GM21529 (cell line): ENCODE data around the gene PAX8.
A peak's percentile ranks its signal among the peaks of the same experiment; 100 is the strongest.

Experiments
- ATAC-seq: cut with Tn5 transposase; IDR thresholded peaks from one replicate; pipeline ENCODE4 v1.9.1; 2021; ENCODE audit not compliant: unreplicated experiment

Gene PAX8

DNA sequence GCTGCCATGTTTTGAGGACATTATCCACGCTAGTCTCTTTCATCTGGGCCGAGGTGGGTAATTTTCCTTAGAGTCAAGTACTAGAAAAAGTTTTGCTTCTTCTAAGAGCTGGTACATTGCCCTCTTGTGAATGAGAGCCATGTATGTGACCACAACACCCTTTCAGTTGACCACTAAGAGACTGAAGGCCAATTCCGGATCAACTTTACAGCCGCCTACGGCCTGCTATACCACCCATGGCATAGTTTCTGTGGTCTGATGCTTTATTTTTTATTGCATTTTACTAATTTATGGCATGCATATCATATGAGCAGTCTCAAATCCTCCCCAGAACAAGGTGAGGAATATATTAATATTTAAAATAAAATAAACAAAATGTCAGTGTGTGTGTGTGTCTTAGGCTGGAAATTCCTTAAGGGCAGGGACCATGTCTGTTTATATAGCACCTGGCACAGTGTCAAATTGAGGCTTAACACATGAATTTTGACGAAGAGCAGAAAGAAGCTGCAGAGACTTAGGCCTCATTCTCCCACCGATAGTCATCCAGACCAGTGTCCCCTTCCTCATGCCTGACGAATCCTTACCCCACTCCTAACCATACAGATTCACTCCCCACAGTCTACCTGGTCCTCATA lies 69.6 kb downstream of the PAX8 start:
- no peak for ATAC-seq

DNA sequence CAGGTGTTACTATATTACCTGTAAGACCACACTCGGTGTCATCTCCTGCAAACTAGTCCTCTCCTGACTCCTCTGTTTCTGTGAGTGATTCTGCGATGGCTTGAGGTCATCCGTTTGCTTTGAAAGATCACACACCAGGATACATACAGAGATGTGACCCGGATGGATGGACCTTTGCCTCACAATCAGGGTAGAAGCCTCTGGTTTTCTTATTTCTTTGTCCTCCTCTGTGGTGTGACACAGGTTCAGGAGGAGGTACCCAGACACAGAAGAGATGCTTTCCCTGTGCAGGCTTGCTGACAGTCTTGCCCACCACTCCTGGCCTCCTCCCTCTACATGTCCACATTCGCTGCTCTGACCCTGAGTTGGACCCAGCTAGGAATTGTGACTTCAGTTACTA lies 70.3 kb downstream of the PAX8 start:
- no peak for ATAC-seq

DNA sequence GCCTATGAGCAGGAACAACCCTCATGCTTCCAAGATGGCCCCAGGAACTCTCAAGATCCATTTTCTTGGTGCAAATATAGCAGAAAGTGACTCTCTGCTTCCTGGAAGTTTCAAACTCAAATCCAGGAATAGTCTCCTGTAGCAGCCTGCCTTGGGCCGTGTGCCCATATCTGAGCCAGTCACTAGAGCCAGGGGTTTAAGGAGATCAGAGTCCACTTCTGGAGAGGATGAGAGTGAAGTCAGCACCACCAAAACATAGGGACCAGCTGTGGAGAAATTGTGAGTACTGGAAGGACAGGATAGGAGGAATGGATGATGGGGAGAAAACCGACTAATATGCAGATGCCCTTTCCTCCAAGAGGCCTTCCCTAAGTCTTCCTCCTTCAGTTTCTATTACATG lies 71.7 kb downstream of the PAX8 start:
- no peak for ATAC-seq

GRCh38 chr2:113206251-113206650 lies 72.5 kb downstream of the PAX8 start:
- ATAC-seq, result no peak

DNA sequence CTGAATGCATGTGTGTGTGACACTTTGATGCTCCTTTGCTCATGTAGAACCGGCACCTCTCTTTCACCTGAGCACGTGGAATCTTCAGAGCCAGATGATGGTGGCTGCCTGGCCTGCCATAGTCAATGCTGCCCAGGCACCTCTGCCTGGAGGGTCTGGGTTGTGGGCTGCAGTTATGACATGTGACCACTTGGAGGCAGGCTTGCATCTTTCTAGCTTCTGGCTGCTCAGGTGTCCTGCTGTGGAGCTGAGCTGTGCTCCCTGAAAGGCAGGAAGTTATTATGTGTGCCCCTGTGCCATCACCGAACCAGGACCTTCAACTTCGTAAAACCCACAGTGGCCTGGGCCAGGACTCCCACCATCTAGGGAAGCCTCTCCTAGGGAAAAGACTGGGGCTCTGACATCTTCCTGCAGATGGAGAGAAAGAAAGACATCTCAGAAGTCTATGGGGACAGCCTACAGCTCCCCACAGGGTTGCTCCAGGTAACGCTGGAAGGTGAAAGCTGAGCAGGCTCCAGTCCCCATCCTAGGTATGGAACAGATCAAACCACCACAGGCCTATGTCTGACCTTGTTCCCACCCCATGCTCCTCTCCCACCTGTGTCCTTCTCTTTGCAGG lies 74.7 kb downstream of the PAX8 start:
- ATAC-seq, result peak; percentile 82

DNA sequence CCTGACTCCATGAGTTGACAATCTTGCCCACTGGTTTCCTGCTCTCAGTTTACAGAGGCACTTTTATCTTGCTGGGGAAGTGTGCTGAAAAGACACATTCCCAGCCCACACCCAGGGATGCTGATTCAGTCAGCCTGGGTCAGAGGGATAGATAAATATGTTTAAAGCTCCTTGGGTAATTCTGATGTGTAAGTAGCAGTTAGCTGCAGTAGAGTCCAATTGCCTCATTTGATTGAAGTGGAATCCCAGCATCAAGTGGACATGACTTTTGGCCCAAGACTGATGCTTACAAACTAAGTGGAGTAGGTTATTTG lies 75.5 kb downstream of the PAX8 start:
- ATAC-seq, result no peak

DNA sequence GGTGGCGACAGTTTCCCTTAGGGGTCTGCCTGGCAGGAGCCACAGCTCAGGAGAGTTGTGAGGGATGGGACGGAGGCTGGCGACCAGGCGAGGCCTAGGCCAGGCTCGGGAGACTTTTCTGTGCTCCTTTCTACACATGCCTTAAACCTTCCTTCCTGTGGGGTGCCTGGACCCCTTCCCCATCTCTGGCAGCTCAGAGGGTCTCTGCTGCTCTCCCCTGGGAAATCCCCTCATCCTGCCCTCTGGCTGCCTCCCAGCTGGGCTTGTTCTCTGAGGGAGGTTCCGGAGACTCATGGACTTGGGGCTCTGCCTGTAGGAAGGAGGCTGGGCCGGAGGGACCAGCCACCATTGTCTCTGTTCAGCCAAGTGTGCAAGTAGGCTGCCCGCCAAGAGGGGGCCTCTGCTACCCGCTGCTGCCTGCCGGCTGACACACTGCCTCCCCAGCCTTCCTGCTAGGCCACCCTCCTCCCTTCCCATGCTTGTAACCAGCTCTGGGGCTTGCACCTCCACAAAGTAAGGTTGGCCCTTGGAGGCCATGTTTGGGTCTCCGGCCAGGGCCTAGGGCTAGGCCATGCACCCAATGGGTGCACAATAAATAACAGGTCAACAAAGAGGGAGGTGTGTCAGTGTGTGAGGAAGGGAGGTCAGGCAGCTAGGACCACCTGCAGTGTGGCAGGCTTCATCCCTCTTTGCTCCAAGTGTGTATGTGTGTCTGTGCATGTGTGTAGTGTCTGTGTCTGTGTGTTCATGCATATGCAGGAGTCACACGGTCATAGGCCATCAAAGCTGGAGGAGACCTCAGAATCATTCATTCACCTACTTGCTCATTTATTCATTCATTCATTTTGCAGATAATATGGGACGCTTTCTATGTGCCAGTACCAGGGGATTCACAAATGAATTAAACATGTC lies 76.2 kb downstream of the PAX8 start:
- ATAC-seq, result no peak

GRCh38 chr2:113201496-113202304 lies 77.0 kb downstream of the PAX8 start:
- ATAC-seq, result no peak

DNA sequence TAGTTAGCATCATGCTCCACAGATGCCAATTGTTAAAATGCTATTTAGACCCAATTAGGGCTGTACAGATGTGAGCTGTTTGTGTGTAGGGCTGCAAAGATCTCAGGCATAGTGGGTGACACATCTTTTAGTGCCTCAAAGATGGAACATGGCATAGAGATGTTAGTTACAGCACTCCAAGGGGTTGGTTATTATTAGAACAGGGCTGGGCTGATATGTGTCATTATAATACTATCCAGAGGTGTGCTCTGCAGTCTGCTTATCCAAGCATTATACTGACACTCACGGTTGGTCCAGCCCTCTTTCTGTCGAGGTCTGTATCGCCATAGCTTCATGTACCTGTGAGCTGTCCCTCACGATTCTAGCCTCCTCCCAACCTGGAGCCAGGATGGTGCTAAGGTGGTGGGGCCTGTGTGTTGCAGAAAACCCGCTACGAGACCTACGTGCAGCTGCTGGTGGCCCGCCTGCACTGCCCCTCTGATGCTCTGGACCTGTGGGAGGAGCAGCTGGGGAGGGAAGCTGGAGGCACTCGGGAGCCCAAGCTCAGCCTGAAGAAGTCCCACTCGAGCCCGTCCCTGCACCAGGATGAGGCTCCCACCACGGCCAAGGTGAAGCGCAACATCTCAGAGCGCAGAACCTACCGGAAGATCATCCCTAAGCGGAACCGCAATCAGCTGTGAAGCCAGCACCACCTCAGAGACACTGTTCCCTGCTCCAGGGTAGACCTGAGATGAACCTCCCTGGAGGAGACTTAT lies 77.8 kb downstream of the PAX8 start:
- no peak for ATAC-seq

- ATAC-seq, result no peak
Observed at GRCh38 chr2:113200236-113200635, 78.5 kb downstream of the PAX8 start.

- ATAC-seq, result peak; percentile 73
Observed at GRCh38 chr2:113198790-113199612, 79.7 kb downstream of the PAX8 start.

GRCh38 chr2:113198048-113198789 lies 80.5 kb downstream of the PAX8 start:
- no peak for ATAC-seq

- no peak for ATAC-seq
Observed at GRCh38 chr2:113197347-113198047, 81.2 kb downstream of the PAX8 start.

GRCh38 chr2:113196839-113197238 lies 81.9 kb downstream of the PAX8 start:
- no peak for ATAC-seq

- no peak for ATAC-seq
Observed at GRCh38 chr2:113195923-113196501, 82.7 kb downstream of the PAX8 start.

DNA sequence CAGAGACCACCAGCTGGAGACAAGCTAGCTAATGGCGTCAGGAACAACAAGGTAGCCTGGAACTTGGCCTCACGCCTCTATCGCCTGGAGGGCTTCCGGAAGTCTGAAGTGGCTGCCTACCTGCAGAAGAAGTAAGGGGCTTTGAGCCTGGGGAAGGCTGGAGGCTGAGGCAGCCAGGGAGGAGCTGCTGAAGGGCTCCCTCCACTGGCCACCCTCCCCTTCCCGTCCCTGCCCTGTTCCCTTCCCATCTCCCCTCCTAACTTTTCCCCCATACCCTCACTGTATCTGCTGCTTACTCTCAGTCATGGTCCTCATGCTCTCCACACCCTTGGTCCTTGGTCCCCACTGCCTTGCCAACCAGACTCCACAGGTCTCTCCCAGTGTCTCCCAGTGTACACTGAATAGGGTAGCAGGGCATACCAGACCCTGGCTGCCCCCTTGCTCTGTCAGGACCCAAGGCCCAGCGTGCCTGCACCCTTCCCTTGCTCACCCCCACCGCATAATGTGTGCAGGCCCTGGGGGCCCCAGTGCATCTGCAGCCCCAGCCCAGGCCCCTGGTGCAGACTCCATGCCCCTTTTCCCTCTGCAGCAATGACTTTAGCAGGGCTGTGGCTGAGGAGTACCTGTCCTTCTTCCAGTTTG lies 86.1 kb downstream of the PAX8 start:
- ATAC-seq, result no peak

GRCh38 chr2:113190871-113191270 lies 87.8 kb downstream of the PAX8 start:
- no peak for ATAC-seq

- ATAC-seq, result no peak
Observed at GRCh38 chr2:113187771-113188170, 91.0 kb downstream of the PAX8 start.
